ENCODE results near the gene VPS16. TPM values are rescaled to one million over a fixed set of nuclear protein-coding genes. Genes with fewer than 3 reads are reported as not detected.

The VPS16 gene
- total RNA-seq, 3 donors from 2014 or later (not counting 1 experiment from before 2014, with no cell fraction given), result 108 to 118 (median 109) TPM

DNA sequence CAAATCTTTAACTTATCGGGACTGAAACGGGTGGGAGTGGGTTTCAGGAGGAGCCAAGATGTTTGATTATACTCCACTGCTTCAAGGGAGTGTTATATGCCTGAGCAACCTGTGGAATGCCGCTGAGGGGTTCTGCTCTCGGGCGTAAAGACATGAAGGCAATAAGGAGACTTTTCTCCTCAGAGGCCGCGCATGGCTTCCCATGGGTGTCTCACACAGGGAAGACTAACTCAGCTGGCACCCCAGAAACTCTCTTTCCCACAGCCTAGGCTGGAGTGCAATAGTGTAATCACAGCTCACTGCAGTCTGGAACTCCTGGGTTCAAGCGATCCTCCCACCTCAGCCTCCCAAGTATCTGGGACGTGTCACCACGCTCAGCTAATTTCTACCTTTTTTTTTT lies 30.9 kb upstream of the VPS16 start:
- ATAC-seq (no peak), DNase-seq (no peak)
- Mint-ChIP-seq H3K27ac (no peak overlapping the region), H3K36me3 (peaks cover 12% of the 10 kb centered on the region), H3K4me3 (no peak overlapping the region), H3K9me3 (peaks cover 0 to 8% of the 10 kb centered on the region in 2 donors), H3K27me3 (ENCODE audit: low read depth in 2 of 2) (peaks cover 47 to 52% of the 10 kb centered on the region in 2 donors), H3K4me1 (peaks cover 0 to 4% of the 10 kb centered on the region in 2 donors)
- intact Hi-C loops (cut with micrococcal nuclease), result no loop called here
- Histone ChIP-seq H3K4me3 (ENCODE audit: low read length) (no peak overlapping the region), H3K27me3 (ENCODE audit: control insufficient read depth, insufficient read depth, low read length) (peaks cover 14% of the 10 kb centered on the region), H3K9me3 (ENCODE audit: control insufficient read depth, insufficient read depth, low read length) (no peaks in the 10 kb centered on the region), H3K4me1 (ENCODE audit: control insufficient read depth, insufficient read depth, low read length) (no peaks in the 10 kb centered on the region), H3K27ac (ENCODE audit: low read length) (no peak overlapping the region), H3K36me3 (ENCODE audit: control insufficient read depth, insufficient read depth, low read length) (no peaks in the 10 kb centered on the region)
- TF ChIP-seq, protein P1, sequence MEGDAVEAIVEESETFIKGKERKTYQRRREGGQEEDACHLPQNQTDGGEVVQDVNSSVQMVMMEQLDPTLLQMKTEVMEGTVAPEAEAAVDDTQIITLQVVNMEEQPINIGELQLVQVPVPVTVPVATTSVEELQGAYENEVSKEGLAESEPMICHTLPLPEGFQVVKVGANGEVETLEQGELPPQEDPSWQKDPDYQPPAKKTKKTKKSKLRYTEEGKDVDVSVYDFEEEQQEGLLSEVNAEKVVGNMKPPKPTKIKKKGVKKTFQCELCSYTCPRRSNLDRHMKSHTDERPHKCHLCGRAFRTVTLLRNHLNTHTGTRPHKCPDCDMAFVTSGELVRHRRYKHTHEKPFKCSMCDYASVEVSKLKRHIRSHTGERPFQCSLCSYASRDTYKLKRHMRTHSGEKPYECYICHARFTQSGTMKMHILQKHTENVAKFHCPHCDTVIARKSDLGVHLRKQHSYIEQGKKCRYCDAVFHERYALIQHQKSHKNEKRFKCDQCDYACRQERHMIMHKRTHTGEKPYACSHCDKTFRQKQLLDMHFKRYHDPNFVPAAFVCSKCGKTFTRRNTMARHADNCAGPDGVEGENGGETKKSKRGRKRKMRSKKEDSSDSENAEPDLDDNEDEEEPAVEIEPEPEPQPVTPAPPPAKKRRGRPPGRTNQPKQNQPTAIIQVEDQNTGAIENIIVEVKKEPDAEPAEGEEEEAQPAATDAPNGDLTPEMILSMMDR (IDR thresholded peaks at IDR 0.05), result no peak
- 94% methylated on average over 10 of the region's 10 CpGs for WGBS (ENCODE audit: insufficient coverage)

DNA sequence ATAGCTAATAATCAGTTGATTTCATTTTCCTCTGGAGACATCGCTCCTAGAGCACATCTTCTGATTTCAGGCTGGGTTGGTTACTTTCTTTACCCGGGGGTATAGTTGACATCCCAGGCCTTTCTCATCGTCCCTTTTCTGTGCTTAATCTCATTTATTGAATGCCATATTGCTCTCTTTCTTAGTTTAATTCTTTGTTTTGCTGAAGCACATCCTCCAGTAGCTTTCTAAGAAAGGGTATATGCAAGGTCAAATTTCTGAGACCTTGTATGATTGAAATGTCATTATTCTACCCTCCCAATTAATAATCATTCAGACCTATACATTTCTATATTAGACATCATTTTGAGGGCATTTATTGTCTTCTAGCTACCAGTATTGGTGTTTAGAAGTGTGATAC lies 28.4 kb upstream of the VPS16 start:
- intact Hi-C loops (cut with micrococcal nuclease), result no loop called here
- ATAC-seq (no peak), DNase-seq (no peak)
- Mint-ChIP-seq H3K4me1 (peaks cover 4 to 10% of the 10 kb centered on the region in 2 donors), H3K36me3 (peaks cover 6% of the 10 kb centered on the region), H3K27ac (no peak overlapping the region), H3K4me3 (no peak overlapping the region), H3K9me3 (peaks cover 0 to 8% of the 10 kb centered on the region in 2 donors), H3K27me3 (ENCODE audit: low read depth in 2 of 2) (peaks cover 37% of the 10 kb centered on the region in 2 donors)
- Histone ChIP-seq H3K27ac (ENCODE audit: low read length) (no peak overlapping the region), H3K36me3 (ENCODE audit: control insufficient read depth, insufficient read depth, low read length) (no peaks in the 10 kb centered on the region), H3K4me3 (ENCODE audit: low read length) (no peak overlapping the region), H3K4me1 (ENCODE audit: control insufficient read depth, insufficient read depth, low read length) (peaks cover 5% of the 10 kb centered on the region), H3K27me3 (ENCODE audit: control insufficient read depth, insufficient read depth, low read length) (peaks cover 6% of the 10 kb centered on the region), H3K9me3 (ENCODE audit: control insufficient read depth, insufficient read depth, low read length) (no peaks in the 10 kb centered on the region)
- 95% methylated on average over 3 of the region's 3 CpGs for WGBS (ENCODE audit: insufficient coverage)
- TF ChIP-seq, protein P1 (IDR thresholded peaks at IDR 0.05), result no peak

DNA sequence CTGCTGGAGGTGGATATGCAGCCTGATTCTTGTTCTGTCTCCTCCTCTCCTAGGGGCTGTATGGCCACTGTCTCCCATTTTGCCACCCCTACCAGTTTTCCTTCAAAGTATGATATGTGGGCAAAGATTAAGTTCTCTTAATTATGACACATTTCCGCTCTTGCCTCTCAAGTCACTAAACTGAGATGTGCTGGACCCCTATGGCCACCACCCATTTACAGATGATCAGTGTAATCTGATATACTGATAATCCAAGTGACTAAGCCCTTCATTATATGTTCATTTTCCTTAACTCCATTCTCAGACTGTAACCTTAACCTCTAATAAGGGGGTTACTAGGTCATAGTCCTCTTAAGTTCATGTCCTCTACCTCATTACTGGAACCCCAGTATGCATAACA lies 26.5 kb upstream of the VPS16 start:
- no peak for ATAC-seq
- 83% methylated on average over 1 of the region's 1 CpG for WGBS (ENCODE audit: insufficient coverage)
- peaks cover 32 to 33% of the 10 kb centered on the region in 2 donors for H3K27me3 Mint-ChIP-seq (ENCODE audit: low read depth in 2 of 2)
- no peak overlapping the region for H3K27ac Mint-ChIP-seq
- TF ChIP-seq, protein P1 (IDR thresholded peaks at IDR 0.05), result no peak
- H3K27ac ChIP-seq (ENCODE audit: low read length), result no peak overlapping the region
- no peaks in the 10 kb centered on the region for H3K9me3 ChIP-seq (ENCODE audit: control insufficient read depth, insufficient read depth, low read length)
- H3K27me3 ChIP-seq (ENCODE audit: control insufficient read depth, insufficient read depth, low read length), result peaks cover 2% of the 10 kb centered on the region
- H3K4me3 Mint-ChIP-seq, result no peak overlapping the region
- peaks cover 0 to 8% of the 10 kb centered on the region in 2 donors for H3K9me3 Mint-ChIP-seq
- peaks cover 6% of the 10 kb centered on the region for H3K4me1 ChIP-seq (ENCODE audit: control insufficient read depth, insufficient read depth, low read length)
- peaks cover 6% of the 10 kb centered on the region for H3K36me3 Mint-ChIP-seq
- intact Hi-C loops (cut with micrococcal nuclease), result no loop called here
- no peak for DNase-seq
- H3K36me3 ChIP-seq (ENCODE audit: control insufficient read depth, insufficient read depth, low read length), result no peaks in the 10 kb centered on the region
- H3K4me1 Mint-ChIP-seq, result peaks cover under 1 to 14% of the 10 kb centered on the region in 2 donors
- no peak overlapping the region for H3K4me3 ChIP-seq (ENCODE audit: low read length)

DNA sequence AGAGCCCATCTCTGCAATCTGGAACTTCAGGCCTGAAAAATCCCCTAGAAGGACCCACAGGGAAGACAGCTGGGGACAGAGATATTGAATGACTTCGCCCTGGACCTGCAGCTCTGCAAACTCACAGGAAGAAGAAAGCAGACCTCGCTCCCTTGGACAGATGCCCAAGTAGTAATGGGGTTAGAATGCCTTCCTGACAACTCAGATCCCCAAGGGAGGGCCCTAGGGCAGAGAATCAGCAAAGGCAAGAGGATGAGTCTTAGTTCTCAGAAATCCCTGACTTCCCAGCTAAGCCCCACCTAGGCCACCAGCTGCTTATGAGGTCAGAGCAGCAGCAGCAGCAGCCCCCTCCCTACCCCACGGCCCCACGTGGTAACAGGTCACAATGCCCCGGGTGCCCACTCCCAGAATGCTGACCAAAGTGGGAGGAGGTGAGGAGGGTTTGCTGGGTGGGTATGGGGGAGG lies 25.9 kb upstream of the VPS16 start, which contains the start of gene C20orf141:
TSS of gene C20orf141 (plus strand) at position 401 of the 465 bp plus-strand sequence. CDS start 198 bp downstream, outside the sequence.
- Histone ChIP-seq H3K4me1 (ENCODE audit: control insufficient read depth, insufficient read depth, low read length) (peaks cover 6% of the 10 kb centered on the region), H3K4me3 (ENCODE audit: low read length) (no peak within 1 kb of the TSS), H3K36me3 (ENCODE audit: control insufficient read depth, insufficient read depth, low read length) (no peaks in the 10 kb centered on the region), H3K27ac (ENCODE audit: low read length) (no peak within 1 kb of the TSS), H3K9me3 (ENCODE audit: control insufficient read depth, insufficient read depth, low read length) (no peaks in the 10 kb centered on the region), H3K27me3 (ENCODE audit: control insufficient read depth, insufficient read depth, low read length) (peaks cover 2% of the 10 kb centered on the region)
- peaks cover 0 to 8% of the 10 kb centered on the region in 2 donors for H3K9me3 Mint-ChIP-seq
- TF ChIP-seq, protein P1 (IDR thresholded peaks at IDR 0.05), result no peak
- H3K27ac Mint-ChIP-seq, result no peak within 1 kb of the TSS
- H3K4me1 Mint-ChIP-seq, result peaks cover 0 to 14% of the 10 kb centered on the region in 2 donors
- DNase-seq, result no peak
- ATAC-seq, result no peak
- no peak within 1 kb of the TSS for H3K4me3 Mint-ChIP-seq
- 56% methylated on average over 2 of the region's 5 CpGs for WGBS (ENCODE audit: insufficient coverage)
- intact Hi-C loops (cut with micrococcal nuclease), result no loop called here
- H3K36me3 Mint-ChIP-seq, result peaks cover 6% of the 10 kb centered on the region
- peaks cover 29 to 31% of the 10 kb centered on the region in 2 donors for H3K27me3 Mint-ChIP-seq (ENCODE audit: low read depth in 2 of 2)
